GM08714 (cell line): ENCODE results near the gene TEKT2.

Experiments
- H3K4me3 ChIP-seq: fragments of 200-500 bp; sonication (Bioruptor generic); 2 replicates; pipeline ENCODE4 v1.5.1; 2014; ENCODE audit warnings: mild to moderate bottlenecking, low read length, inconsistent platforms
- ZNF274 ChIP-seq: IDR thresholded peaks from 2 replicates; pipeline ENCODE4 v1.6.1; 2012; ENCODE audit warnings: mild to moderate bottlenecking, low read depth, low read length

Gene TEKT2

GRCh38 chr1:36126005-36126716 lies 42.3 kb downstream of the TEKT2 start:
- no peak for TF ChIP-seq ZNF274
- no peak overlapping the region for H3K4me3 ChIP-seq

GRCh38 chr1:36126797-36127500 lies 43.1 kb downstream of the TEKT2 start:
- no peak overlapping the region for H3K4me3 ChIP-seq
- TF ChIP-seq ZNF274, result no peak

GRCh38 chr1:36128126-36128904 lies 44.4 kb downstream of the TEKT2 start:
- no peak for TF ChIP-seq ZNF274

GRCh38 chr1:36128905-36129206 lies 45.0 kb downstream of the TEKT2 start:
- no peak overlapping the region for H3K4me3 ChIP-seq
- no peak for TF ChIP-seq ZNF274

More at GRCh38 chr1:36128126-36128904, 44.4 kb downstream of the TEKT2 start:
- H3K4me3 ChIP-seq, result no peak overlapping the region

- H3K4me3 ChIP-seq, result no peak overlapping the region
Observed at GRCh38 chr1:36132029-36132428, 48.1 kb downstream of the TEKT2 start.

GRCh38 chr1:36133484-36133883 lies 49.6 kb downstream of the TEKT2 start:
- TF ChIP-seq ZNF274, result no peak
- H3K4me3 ChIP-seq, result no peak overlapping the region

More at GRCh38 chr1:36132029-36132428, 48.1 kb downstream of the TEKT2 start:
- no peak for TF ChIP-seq ZNF274

- H3K4me3 ChIP-seq, result no peak overlapping the region
- TF ChIP-seq ZNF274, result no peak
Observed at GRCh38 chr1:36134031-36134430, 50.1 kb downstream of the TEKT2 start.

GRCh38 chr1:36134505-36135329 lies 50.8 kb downstream of the TEKT2 start:
- TF ChIP-seq ZNF274, result no peak
- H3K4me3 ChIP-seq, result no peak overlapping the region

GRCh38 chr1:36135330-36135667 lies 51.4 kb downstream of the TEKT2 start:
- no peak for TF ChIP-seq ZNF274
- H3K4me3 ChIP-seq, result no peak overlapping the region

- H3K4me3 ChIP-seq, result no peak overlapping the region
- TF ChIP-seq ZNF274, result no peak
Observed at GRCh38 chr1:36135796-36136195, 51.9 kb downstream of the TEKT2 start.

- TF ChIP-seq ZNF274, result no peak
- no peak overlapping the region for H3K4me3 ChIP-seq
Observed at GRCh38 chr1:36136535-36136934, 52.6 kb downstream of the TEKT2 start.

GRCh38 chr1:36137226-36137625 lies 53.3 kb downstream of the TEKT2 start:
- TF ChIP-seq ZNF274, result no peak

GRCh38 chr1:36137776-36138175 lies 53.9 kb downstream of the TEKT2 start:
- no peak overlapping the region for H3K4me3 ChIP-seq

More at GRCh38 chr1:36137226-36137625, 53.3 kb downstream of the TEKT2 start:
- no peak overlapping the region for H3K4me3 ChIP-seq

More at GRCh38 chr1:36137776-36138175, 53.9 kb downstream of the TEKT2 start:
- no peak for TF ChIP-seq ZNF274
